ENCODE results near the gene UBXN11. TPM values are rescaled to one million over a fixed set of nuclear protein-coding genes. Genes with fewer than 3 reads are reported as not detected.
"Not testable (repeated sequence)": the region's sequence is repeated elsewhere in the genome, so short reads cannot be mapped to it uniquely, and the experiment has no call there.

The UBXN11 gene
- polyA plus RNA-seq, 5 donors = 23.7 to 29.6 (median 27.9) TPM

GRCh38 chr1:26337625-26338024, 31.2 kb upstream of the UBXN11 start:
- DNase-seq = no peak

DNA sequence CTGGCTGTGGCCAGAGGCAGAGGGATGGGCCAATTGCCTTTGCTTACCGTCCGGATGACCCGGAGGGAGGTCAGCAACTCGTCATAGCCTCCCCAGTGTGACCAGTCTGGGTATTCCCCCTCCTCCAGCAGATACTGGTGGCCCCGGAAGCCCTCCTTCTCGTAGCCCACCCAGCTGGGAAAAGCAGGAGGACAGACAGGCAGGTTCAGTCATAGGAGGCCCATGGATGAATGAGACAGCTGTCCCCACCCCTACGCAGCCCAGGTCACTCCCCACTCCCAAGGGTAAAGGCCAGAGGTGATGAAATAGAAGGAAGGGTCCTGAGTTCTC, 30.7 kb upstream of the UBXN11 start:
- DNase-seq = no peak

DNA sequence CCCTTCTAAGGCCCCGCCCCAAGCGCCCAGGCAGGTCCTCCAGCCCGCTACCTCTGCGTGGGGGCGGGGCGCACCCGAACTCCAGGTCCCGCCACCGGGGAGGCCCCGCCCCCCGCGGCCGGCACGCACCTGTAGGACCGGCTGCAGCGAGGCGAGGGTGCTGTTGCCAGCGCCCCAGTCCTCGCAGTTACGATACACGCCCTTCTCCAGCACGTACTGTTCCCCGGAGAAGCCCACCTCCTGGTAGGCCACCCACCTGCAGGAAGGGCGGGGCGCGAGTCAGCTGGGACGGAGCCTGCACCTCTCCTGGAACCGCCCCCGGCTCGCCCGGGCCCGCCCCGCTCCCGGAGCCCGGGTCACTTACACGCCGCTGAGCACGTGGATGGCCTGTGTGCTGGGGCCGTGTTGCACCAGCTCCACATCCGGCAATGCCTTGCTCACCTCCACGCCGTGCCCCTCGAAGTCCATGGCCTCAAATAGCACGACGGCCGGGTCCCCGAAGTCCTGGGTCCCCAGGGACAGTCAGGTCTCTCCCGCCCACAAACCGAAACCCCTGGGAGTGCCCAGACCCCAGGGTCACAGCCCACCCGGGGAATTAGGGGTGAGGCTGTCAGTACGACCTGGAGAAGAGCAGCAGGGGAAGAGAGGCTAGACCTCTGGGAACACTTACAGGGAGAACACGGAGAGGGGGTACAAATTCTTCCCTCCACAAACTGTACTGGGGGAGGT, 30.2 kb upstream of the UBXN11 start:
- peak; percentile 40 to 60 for DNase-seq

DNA sequence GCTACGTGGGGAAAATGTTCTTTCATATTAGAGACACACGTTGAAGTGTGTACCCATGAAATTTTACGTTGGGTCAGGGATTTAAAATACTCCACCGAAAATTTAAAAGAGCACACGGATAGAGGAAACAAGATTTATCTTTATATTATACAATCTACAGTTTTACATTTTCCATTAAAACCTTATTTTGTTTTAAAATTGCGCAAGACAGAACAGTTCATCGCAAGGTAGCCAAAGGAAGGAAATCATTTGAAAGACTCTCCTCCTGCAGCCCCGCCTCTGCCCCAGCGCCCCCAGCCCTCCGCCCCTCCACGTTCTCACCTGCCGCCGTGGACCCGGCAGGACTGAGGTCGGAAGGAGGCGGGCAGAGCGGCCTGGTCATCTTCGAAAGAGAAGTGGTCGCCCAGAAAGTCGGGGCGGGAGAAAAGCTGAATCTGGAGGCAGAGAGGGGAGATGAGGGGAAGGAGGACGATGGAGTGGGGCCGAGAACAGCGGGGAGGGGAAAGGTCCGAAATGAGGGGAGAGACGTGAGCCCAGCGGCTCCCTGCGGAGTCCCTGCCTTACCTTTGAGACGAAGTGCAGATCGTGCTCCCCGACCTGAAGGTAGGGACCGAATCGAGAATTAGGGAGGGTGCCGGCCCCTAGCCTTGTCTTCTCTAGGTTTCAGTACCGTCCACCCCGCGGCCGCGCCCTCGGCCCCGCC, 29.5 kb upstream of the UBXN11 start:
- DNase-seq = no peak

GRCh38 chr1:26333312-26333711, 26.9 kb upstream of the UBXN11 start:
- not testable (repeated sequence) for DNase-seq

DNA sequence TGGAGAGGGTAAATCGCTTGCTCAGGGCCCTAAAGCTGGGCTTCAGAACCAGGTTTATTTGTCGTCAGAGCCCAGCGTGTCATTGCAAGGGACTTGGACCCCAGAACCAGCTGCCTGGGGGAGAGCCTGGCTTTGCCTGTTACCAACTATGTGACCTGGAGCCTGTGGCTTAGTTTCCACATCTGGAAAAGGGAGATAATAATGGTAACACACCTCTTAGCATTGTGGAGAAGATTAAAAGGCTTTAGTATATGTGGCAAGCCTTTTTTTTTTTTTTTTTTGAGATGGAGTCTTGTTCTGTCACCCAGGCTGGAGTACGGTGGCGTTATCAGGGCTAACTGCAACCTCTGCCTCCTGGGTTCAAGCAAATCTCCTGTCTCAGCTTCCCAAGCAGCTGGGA, 23.8 kb upstream of the UBXN11 start:
- no peak for DNase-seq

DNA sequence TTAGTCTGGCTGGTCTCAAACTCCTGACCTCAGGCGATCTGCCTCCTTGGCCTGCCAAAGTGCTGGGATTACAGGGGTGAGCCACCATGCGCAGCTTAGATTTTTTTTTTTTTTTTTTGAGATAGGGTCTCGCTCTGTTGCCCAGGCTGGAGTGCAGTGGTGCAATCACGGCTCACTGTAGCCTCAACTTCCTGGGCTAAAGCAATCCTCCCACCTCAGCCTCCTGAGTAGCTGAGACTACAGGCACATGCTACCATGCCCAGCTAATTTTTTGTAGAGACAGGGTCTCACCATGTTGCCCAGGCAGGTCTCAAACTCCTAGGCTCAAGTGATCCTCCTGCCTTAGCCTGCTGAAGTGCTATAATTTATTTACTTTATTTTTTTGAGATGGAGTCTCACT, 22.9 kb upstream of the UBXN11 start:
- not testable (repeated sequence) for DNase-seq

GRCh38 chr1:26328597-26328996, 22.2 kb upstream of the UBXN11 start:
- no peak for DNase-seq

GRCh38 chr1:26327956-26328362, 21.5 kb upstream of the UBXN11 start:
- DNase-seq = no peak

- no peak for DNase-seq
Observed at GRCh38 chr1:26324550-26324949, 18.1 kb upstream of the UBXN11 start.

- no peak for DNase-seq
Observed at GRCh38 chr1:26323382-26323781, 16.9 kb upstream of the UBXN11 start.

DNA sequence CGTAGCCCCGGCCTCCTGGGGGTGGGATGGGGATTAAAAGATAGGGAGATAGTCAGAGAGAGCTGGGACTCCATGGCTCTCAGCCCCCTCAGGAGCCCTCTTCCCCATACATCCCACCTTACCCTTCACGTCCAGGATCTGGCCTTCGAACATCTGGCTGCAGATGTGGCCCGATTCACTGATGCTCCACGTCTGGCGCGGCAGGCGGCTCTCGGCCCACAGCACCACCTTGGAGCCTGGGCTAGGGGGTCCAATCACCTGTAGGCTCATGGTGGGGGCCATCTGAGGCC, 15.6 kb upstream of the UBXN11 start:
- DNase-seq = no peak

DNA sequence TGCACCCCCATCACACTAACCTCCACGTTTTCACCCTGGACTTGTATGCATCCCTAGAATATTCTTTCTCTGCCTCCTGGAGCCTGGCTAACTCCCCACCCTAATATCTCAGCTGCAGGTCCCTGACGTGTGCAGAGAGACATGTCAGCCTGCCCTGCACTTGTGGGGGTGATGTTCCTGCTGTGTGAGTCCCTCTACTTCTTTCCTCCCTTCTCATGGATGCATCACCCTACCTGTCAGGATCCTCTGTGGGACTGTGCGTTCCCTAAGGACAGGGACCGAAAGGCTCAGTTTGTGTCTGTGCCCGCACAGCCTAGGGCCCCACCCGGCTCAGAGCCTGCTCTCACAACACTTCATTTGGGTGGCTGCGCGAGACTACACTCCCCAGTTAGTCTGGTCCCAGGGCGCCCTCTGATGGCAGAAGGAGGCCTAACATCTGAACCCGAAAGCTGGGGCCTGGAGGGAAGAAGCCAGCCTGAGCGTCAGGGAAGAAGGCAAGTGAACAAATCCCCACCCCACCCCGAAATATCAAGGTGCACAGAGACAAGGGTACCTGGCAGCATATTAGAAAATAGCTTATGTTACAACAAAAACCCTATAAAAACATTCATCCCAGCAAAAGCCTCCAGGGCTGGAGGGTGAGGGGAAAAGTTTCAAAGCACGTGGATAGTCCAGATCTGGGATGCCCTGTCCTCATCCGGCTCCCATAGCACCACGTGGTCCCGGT, 15.0 kb upstream of the UBXN11 start:
- peak; percentile 63 to 79 for DNase-seq

DNA sequence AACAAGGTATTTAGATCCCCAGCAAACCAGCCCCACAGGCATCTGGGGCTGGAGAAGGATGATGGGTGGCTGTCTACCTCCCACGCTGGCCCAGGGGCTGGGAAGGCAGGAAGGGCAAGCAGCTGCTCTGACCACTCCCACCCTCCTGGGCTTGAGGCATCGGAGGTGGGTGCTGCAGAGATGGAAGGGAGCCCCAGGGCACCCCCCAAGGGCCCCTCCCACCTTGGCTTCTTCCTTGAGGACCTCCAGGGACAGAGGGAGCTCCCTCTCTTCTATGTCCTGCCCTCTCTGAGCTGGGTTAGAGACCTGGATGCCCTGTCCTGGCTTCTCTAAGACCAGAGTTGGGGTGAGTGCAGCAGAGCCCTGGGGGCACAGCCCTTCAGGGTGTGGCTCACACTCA, 14.5 kb upstream of the UBXN11 start:
- no peak for DNase-seq

DNA sequence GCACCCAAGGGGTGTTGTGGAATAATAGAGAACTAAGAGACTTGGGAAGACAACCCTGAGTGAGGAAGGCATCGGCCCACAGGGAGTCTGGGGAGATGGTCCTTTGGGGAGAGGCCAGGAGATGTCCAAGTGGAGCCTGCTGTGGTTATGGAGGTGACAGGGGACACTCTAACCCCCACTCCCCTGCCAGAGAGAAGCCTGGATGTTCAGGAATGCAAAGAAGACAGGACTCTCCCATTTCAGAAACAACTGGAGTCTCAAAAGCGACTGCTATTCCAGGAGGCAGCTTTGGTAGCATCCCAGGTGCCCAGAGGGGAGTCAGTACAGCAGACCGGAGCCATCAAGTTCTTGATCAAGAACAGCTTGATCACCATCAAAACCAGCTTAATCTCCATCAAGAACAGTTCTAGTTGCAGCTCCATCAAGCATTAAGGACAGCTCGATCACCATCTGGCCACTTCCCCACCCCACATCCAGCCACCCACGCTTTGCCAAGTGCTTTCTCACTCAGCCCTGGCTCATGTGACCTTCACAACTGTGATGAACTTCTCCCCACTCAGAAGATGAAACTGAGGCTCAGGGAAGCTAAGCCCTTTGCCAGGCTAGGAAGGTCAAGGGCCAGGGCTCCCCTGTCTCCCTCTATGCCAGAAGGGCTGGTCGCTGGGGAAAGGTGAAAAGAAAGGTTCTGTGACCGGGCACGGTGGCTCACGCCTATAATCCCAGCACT, 12.1 kb upstream of the UBXN11 start:
- no peak for DNase-seq

DNA sequence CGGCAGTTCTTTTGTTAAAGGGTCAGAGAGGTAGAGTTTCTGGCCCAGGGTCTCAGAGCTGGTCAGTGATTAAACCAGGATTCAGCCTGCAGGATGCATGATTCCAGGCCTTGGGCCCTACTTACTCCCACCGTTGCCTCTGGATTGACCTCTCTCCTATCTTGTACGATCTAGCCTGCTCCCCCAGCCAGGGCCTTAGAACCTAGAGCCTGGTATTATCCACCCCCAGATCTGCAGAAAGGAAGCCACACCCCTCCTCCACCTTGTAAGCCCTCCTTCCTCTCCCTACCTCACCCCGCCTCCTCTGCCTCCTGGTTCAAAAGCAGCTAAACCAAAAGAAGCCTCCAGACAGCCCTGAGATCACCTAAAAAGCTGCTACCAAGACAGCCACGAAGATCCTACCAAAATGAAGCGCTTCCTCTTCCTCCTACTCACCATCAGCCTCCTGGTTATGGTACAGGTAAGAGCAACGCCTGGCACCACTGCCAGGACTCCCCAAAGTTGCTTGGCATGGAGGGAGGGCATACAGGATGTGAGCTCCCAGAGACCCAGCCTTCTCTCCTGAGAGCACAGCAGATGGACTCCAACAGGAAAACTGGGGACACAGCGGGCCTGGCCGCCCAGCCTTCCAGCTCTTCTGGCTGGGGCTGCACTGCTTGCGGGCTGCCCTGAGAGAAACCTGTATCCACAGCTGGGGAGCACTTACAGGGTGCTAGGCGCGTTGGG, 11.3 kb upstream of the UBXN11 start, which contains the start of gene CD52:
TSS of gene CD52 (plus strand) at position 347 of the 726 bp plus-strand sequence. CDS start at position 407, 60 bp downstream.
- DNase-seq = no peak

DNA sequence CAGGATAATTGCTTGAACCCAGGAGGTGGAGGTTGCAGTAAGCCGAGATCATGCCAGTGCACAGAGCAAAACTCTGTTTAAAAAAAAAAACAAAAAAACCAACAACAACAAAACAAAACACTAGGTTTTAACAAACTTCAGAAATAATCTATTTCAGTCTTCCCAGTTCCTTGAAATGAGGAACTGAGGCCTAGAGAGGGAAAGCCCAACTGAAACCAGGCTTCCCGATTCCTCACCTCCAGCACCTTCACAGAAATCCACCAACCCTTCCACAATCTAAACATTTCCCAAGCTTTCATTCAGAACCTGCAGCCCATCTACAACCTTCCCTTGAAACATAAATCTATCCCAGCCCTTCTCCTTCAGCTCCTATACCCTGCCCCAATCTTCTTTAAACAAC, 10.7 kb upstream of the UBXN11 start:
- DNase-seq = no peak

GRCh38 chr1:26315874-26316850, 9.7 kb upstream of the UBXN11 start:
- DNase-seq = no peak

- no peak for DNase-seq
Observed at GRCh38 chr1:26314501-26314900, 8.1 kb upstream of the UBXN11 start.
